ENCODE results near the gene C10orf53.

DNA sequence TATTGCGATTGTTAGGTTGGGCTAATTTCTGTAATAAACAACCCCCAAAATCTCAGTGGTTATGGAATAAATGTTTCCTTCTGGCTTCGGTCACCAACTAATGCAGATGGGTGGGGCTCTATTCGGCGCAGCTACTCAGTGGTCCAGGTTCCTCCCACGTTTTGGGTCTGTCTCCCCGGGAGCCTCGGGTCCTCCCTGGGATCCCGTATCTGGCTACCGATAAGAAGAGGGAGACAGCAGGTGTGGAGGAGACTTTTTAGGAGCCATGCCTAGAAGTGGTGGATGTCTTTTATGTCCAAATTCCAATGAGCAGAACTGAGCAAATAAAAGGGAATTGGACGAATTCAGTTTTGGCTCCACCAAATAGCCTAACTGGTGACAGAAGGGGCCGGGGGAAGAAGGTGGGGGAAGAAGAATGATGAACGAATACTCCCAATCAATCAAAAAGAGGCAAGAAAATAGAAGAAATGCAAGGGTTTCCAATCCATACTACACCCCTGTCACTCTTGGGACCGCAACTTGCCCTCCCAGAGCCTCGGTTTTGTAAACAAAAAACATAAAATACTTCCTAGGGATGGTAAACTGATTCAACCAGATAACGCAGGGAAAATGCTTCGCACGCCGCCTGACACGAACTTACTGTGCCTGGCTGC, 498 bp upstream of the C10orf53 start:
- no peak for TF ChIP-seq POLR2AphosphoS5 (IDR thresholded peaks at IDR 0.05; ENCODE audit: low read depth)
- TF ChIP-seq, protein P1, sequence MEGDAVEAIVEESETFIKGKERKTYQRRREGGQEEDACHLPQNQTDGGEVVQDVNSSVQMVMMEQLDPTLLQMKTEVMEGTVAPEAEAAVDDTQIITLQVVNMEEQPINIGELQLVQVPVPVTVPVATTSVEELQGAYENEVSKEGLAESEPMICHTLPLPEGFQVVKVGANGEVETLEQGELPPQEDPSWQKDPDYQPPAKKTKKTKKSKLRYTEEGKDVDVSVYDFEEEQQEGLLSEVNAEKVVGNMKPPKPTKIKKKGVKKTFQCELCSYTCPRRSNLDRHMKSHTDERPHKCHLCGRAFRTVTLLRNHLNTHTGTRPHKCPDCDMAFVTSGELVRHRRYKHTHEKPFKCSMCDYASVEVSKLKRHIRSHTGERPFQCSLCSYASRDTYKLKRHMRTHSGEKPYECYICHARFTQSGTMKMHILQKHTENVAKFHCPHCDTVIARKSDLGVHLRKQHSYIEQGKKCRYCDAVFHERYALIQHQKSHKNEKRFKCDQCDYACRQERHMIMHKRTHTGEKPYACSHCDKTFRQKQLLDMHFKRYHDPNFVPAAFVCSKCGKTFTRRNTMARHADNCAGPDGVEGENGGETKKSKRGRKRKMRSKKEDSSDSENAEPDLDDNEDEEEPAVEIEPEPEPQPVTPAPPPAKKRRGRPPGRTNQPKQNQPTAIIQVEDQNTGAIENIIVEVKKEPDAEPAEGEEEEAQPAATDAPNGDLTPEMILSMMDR (IDR thresholded peaks at IDR 0.05; ENCODE audit: insufficient read depth, low read length) = no peak
